Ishikawa (cell line): ENCODE results near the gene NPBWR2.

Source experiments
- REST ChIP-seq: IDR thresholded peaks from 2 replicates; pipeline ENCODE4 v1.6.1; 2012; ENCODE audit warnings: low read depth, mild to moderate bottlenecking
- TAF1 ChIP-seq: IDR thresholded peaks from 2 replicates; pipeline ENCODE4 v1.6.1; 2012; ENCODE audit warnings: low read depth, mild to moderate bottlenecking
- YY1 ChIP-seq: IDR thresholded peaks from 2 replicates; pipeline ENCODE4 v1.6.1; 2012; ENCODE audit warnings: low read depth

GRCh38 chr20:64100566-64100888, 6.8 kb downstream of the NPBWR2 start:
- no peak for TF ChIP-seq TAF1
- TF ChIP-seq YY1 = no peak
- TF ChIP-seq REST = no peak
